PC-3 (cell line): ENCODE results near the gene PRTN3. TPM values are rescaled to one million over a fixed set of nuclear protein-coding genes. Genes with fewer than 3 reads are reported as not detected.

Source experiments
- ATAC-seq: fragments of 200-7000 bp; cut with Tn5 transposase; 2 replicates; pipeline ENCODE4 v1.9.1; 2020; ENCODE audit warnings: mild to moderate bottlenecking, moderate library complexity
- BruUV-seq: library from RNA; stranded (reverse); fragments of 400-500 nt; replicated peaks from 2 replicates; lab custom pipeline; 2021; lab: Mats Ljungman, UMichigan
- CTCF ChIA-PET: fragments of 300-600 bp; sonication (Branson Sonifier 250); formaldehyde crosslinking; loops from one replicate; lab custom pipeline; 2022; ENCODE audit warnings: antibody characterized with exemption; lab: Charles Lee
- POLR2A ChIA-PET: fragments of 300-600 bp; sonication (Branson Sonifier 250); formaldehyde crosslinking; loops from one replicate; lab custom pipeline; 2022; ENCODE audit warnings: antibody characterized with exemption; ENCODE audit not compliant: unreplicated experiment; lab: Charles Lee
- DNase-seq: peaks from one replicate; pipeline ENCODE4 v3.0.0-alpha.2; 2015
- H2AFZ ChIP-seq: fragments of 300-600 bp; sonication (generic); 2 replicates; pipeline ENCODE4 v1.6.0; 2016; ENCODE audit warnings: antibody characterized with exemption, low read length
- H3F3A ChIP-seq: fragments of 300-600 bp; sonication (generic); one replicate; pipeline ENCODE4 v1.6.0; 2017; ENCODE audit warnings: antibody characterized with exemption, low read length, control low read depth, mild to moderate bottlenecking; ENCODE audit not compliant: unreplicated experiment
- H3K27ac ChIP-seq: fragments of 300-600 bp; sonication (generic); 2 replicates; pipeline ENCODE4 v1.5.1; 2016; ENCODE audit warnings: mild to moderate bottlenecking, low read length
- H3K27me3 ChIP-seq: fragments of 300-600 bp; sonication (generic); 2 replicates; pipeline ENCODE4 v1.6.1; 2016; ENCODE audit warnings: low read length, mixed read lengths
- H3K36me3 ChIP-seq: fragments of 300-600 bp; sonication (generic); 2 replicates; pipeline ENCODE4 v1.6.1; 2016; ENCODE audit warnings: low read depth, mixed run types, low read length, mixed read lengths
- H3K4me1 ChIP-seq: fragments of 300-600 bp; sonication (generic); 2 replicates; pipeline ENCODE4 v1.5.1; 2016; ENCODE audit warnings: low read length; ENCODE audit not compliant: insufficient read depth
- H3K4me2 ChIP-seq: fragments of 300-600 bp; sonication (generic); 2 replicates; pipeline ENCODE4 v1.6.0; 2016; ENCODE audit warnings: low read length
- H3K4me3 ChIP-seq: fragments of 300-600 bp; sonication (generic); 2 replicates; pipeline ENCODE4 v1.5.1; 2016; ENCODE audit warnings: mild to moderate bottlenecking, low read length, mixed read lengths
- H3K79me2 ChIP-seq: fragments of 300-600 bp; sonication (generic); 2 replicates; pipeline ENCODE4 v1.6.1; 2017; ENCODE audit warnings: low read length, mixed read lengths
- H3K9ac ChIP-seq: fragments of 300-600 bp; sonication (generic); 2 replicates; pipeline ENCODE4 v1.6.0; 2016; ENCODE audit warnings: mild to moderate bottlenecking, low read length
- H3K9me2 ChIP-seq: fragments of 300-600 bp; sonication (generic); replicated peaks from 2 replicates; pipeline ENCODE4 v1.6.1; 2016; ENCODE audit warnings: mixed run types, low read length, mixed read lengths
- H3K9me3 ChIP-seq: fragments of 300-600 bp; sonication (generic); 2 replicates; pipeline ENCODE4 v1.6.1; 2016; ENCODE audit warnings: low read length, mixed read lengths
- H4K20me1 ChIP-seq: fragments of 300-600 bp; sonication (generic); 2 replicates; pipeline ENCODE4 v1.6.1; 2016; ENCODE audit warnings: low read length, mixed read lengths
- CTCF ChIP-seq: fragments of 300-600 bp; sonication (generic); conservative IDR thresholded peaks from 2 replicates; pipeline ENCODE4 v1.5.1; 2017; ENCODE audit warnings: antibody characterized with exemption, low read depth, mild to moderate bottlenecking, low read length
- EZH2 ChIP-seq: fragments of 300-600 bp; sonication (generic); IDR thresholded peaks from one replicate; pipeline ENCODE4 v1.6.1; 2017; ENCODE audit warnings: antibody characterized with exemption, mild to moderate bottlenecking, low read length; ENCODE audit not compliant: unreplicated experiment
- EZH2phosphoT487 ChIP-seq: fragments of 300-600 bp; sonication (generic); IDR thresholded peaks from 2 replicates; pipeline ENCODE4 v1.6.1; 2018; ENCODE audit warnings: mild to moderate bottlenecking, antibody characterized with exemption, low read length, borderline replicate concordance
- intact Hi-C: fragments of 100-400 bp; cut with micrococcal nuclease; formaldehyde crosslinking; loops from 2 replicates; pipeline ENCODE4 v1.9.0; 2023
- total RNA-seq: library from RNA; depleted of rRNA; stranded (reverse); fragments of >200 nt; gene quantifications from 2 replicates; pipeline ENCODE4 v1.2.3, GENCODE V29; 2014

The PRTN3 gene
- total RNA-seq, 1 experiment from 2014 or later, result 0.29 TPM

GRCh38 chr19:892243-892893, 51.6 kb downstream of the PRTN3 start:
- Histone ChIP-seq H2AFZ (no peak overlapping the region), H3F3A (peaks cover 3% of the 10 kb centered on the region), H4K20me1 (no peaks in the 10 kb centered on the region), H3K79me2 (peaks cover 15% of the 10 kb centered on the region), H3K9ac (peak overlapping the region; percentile 93), H3K27ac (no peak overlapping the region), H3K4me3 (peak overlapping the region; percentile 84), H3K4me1 (no peaks in the 10 kb centered on the region), H3K36me3 (no peaks in the 10 kb centered on the region; the same call in 1 of the 2 replicates), H3K27me3 (no peaks in the 10 kb centered on the region), H3K9me3 (no peaks in the 10 kb centered on the region), H3K9me2 (no peaks in the 10 kb centered on the region), H3K4me2 (peak overlapping the region; percentile 86)
- no peak for TF ChIP-seq EZH2
- TF ChIP-seq CTCF, result no peak
- no peak for TF ChIP-seq EZH2phosphoT487
- intact Hi-C loops, result no loop called here
- DNase-seq, result no peak
- ATAC-seq, result peak; percentile 6; the same call in 1 of the 2 replicates
- BruUV-seq, result no TSS peak
- POLR2A ChIA-PET, result no interaction called here
- CTCF ChIA-PET, result no interaction called here

- Histone ChIP-seq H3K27ac (peak within 1 kb of the TSS; percentile 69), H3K9me3 (no peaks in the 10 kb centered on the region), H3K4me2 (peak within 1 kb of the TSS; percentile 86), H3K9ac (peak within 1 kb of the TSS; percentile 93), H3K79me2 (peaks cover 15% of the 10 kb centered on the region), H3F3A (peaks cover 3% of the 10 kb centered on the region), H3K36me3 (no peaks in the 10 kb centered on the region), H4K20me1 (no peaks in the 10 kb centered on the region), H2AFZ (peak within 1 kb of the TSS; percentile 81), H3K4me3 (peak within 1 kb of the TSS; percentile 84), H3K27me3 (no peaks in the 10 kb centered on the region), H3K9me2 (no peaks in the 10 kb centered on the region), H3K4me1 (no peaks in the 10 kb centered on the region)
- CTCF ChIA-PET, result no interaction called here
- POLR2A ChIA-PET, result no interaction called here
- peak; percentile 91 for DNase-seq
- TF ChIP-seq CTCF (no peak), EZH2phosphoT487 (no peak), EZH2 (no peak)
- intact Hi-C loops, result no loop called here
- BruUV-seq, result TSS peak; percentile 100
- peak; percentile 90 for ATAC-seq
Observed at GRCh38 chr19:892894-893689, 52.3 kb downstream of the PRTN3 start, which contains the start of the genes MED16 and RNU6-9. Gene MED16, minus strand, starts transcription at chr19:893187. Its CDS starts 2,056 bp downstream, at chr19:891131. Gene RNU6-9, plus strand, starts transcription at chr19:893484.
